Eye (tissue), 1 donor: ENCODE data around the gene SLC1A3.

Experiments used
- DNase-seq: peaks from one replicate; pipeline ENCODE4 v3.0.0-alpha.2; 2015

The SLC1A3 gene

GRCh38 chr5:36723912-36724311, 117.5 kb downstream of the SLC1A3 start:
- DNase-seq = no peak

GRCh38 chr5:36724467-36725332, 118.3 kb downstream of the SLC1A3 start:
- no peak for DNase-seq

- no peak for DNase-seq
These were observed 119.9 kb downstream of the SLC1A3 start for GRCh38 chr5:36726317-36726716.

- no peak for DNase-seq
These were observed 120.4 kb downstream of the SLC1A3 start for GRCh38 chr5:36726767-36727166.

- peak; percentile 92 for DNase-seq
These were observed 122.5 kb downstream of the SLC1A3 start for GRCh38 chr5:36728697-36729543.

DNA sequence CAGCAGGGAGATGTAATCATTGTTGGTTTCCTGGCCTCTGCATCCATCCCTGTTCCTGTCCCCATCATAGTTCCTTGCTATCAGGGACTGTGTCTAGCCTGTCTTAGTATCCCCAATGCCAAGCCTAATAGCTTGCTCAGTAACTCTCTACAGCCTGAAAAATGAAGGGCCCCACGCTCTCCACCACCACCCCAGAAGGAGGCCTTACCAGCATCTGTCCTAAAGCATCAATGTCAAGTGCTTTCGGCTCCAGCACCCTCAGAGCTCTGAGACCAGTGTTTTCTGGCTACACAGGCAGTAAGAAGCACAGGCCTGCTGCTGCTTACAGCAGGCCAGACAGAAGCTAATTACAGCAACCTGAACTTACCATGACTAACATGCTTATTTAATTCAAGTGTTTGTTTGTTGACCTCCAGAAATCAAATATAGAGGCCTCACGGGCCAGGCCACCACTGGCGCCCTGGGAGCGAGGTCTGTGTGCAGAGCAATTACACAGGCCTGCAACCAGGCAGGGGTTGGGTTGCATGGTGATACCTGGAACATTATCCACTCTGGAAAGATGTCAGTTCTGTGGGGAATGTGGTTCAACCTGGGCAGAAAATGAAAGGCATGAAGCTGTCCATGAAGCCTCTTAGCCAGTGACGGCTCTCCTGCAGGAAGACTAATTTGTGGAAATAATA, 124.3 kb downstream of the SLC1A3 start:
- peak; percentile 92 for DNase-seq

GRCh38 chr5:36733183-36733582, 126.8 kb downstream of the SLC1A3 start:
- no peak for DNase-seq

GRCh38 chr5:36734422-36734821, 128.0 kb downstream of the SLC1A3 start:
- peak; percentile 45 for DNase-seq

DNA sequence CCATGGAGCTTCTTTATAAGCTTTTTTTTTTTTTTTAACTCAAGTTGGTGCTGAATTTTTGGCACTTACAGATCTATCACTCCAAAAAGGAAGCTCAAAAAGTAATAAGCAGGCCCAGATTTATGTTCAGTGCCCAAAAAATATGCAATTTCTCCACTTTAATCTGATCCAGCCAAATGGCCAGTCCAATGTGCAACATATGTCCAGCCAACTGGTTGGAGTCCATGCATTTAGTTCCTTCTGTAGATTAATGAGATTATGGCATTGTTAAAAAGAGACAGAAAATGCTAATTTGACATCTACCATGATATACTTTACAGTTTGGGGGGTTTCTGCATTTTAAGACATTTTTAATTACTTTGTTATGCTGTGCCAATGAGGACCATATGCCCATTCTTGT, 129.5 kb downstream of the SLC1A3 start:
- DNase-seq = no peak
